ENCODE data around the gene ALDH1L1. TPM values are rescaled to one million over a fixed set of nuclear protein-coding genes. Genes with fewer than 3 reads are reported as not detected.

The ALDH1L1 gene
- total and polyA plus RNA-seq, 2 of the 8 experiments (the other 6 are each of a cell fraction or from before 2014, with no cell fraction given) = 0.98 to 1.6 TPM

GRCh38 chr3:126112531-126113237 lies 67.7 kb downstream of the ALDH1L1 start (continued):
- TF ChIP-seq SUZ12 (IDR thresholded peaks at IDR 0.05; ENCODE audit: low read length) = no peak
